Activated naive CD4-positive, alpha-beta T cell treated with Interleukin-2 at 50 U/mL for 16 hours (primary cell): Measurements from ENCODE around the gene TSSK2.
"Not testable (repeated sequence)": the region's sequence is repeated elsewhere in the genome, so short reads cannot be mapped to it uniquely, and the experiment has no call there.

Experiments used
- DNase-seq: peaks from one replicate; pipeline ENCODE4 v3.0.0-alpha.2; 2020

TSSK2 gene

GRCh38 chr22:19130959-19131684 lies at the start of gene TSSK2:
Gene TSSK2 (plus strand): TSS chr22:19131308. CDS start chr22:19131400, 92 bp downstream.
- DNase-seq = no peak

GRCh38 chr22:19081351-19081750 lies 49.8 kb upstream of the TSSK2 start:
- no peak for DNase-seq

- no peak for DNase-seq
Measured at GRCh38 chr22:19082101-19082500, 49.0 kb upstream of the TSSK2 start.

GRCh38 chr22:19082793-19083192 lies 48.3 kb upstream of the TSSK2 start:
- no peak for DNase-seq

GRCh38 chr22:19084126-19084525 lies 47.0 kb upstream of the TSSK2 start:
- DNase-seq = not testable (repeated sequence)

GRCh38 chr22:19084586-19084985 lies 46.5 kb upstream of the TSSK2 start:
- DNase-seq = not testable (repeated sequence)

- no peak for DNase-seq
Measured at GRCh38 chr22:19085233-19085718, 45.8 kb upstream of the TSSK2 start.

- no peak for DNase-seq
Measured at GRCh38 chr22:19086417-19086816, 44.7 kb upstream of the TSSK2 start.

- no peak for DNase-seq
Measured at GRCh38 chr22:19086896-19087295, 44.2 kb upstream of the TSSK2 start.

GRCh38 chr22:19088866-19089595 lies 42.1 kb upstream of the TSSK2 start:
- DNase-seq = no peak

- no peak for DNase-seq
Measured at GRCh38 chr22:19090183-19090582, 40.9 kb upstream of the TSSK2 start.

- no peak for DNase-seq
Measured at GRCh38 chr22:19090586-19091127, 40.5 kb upstream of the TSSK2 start.

GRCh38 chr22:19092725-19093124 lies 38.4 kb upstream of the TSSK2 start:
- no peak for DNase-seq

GRCh38 chr22:19094393-19094997 lies 36.6 kb upstream of the TSSK2 start:
- DNase-seq = no peak

GRCh38 chr22:19096555-19096954 lies 34.6 kb upstream of the TSSK2 start:
- no peak for DNase-seq

GRCh38 chr22:19097518-19097917 lies 33.6 kb upstream of the TSSK2 start:
- DNase-seq = no peak

GRCh38 chr22:19098157-19098556 lies 33.0 kb upstream of the TSSK2 start:
- no peak for DNase-seq

GRCh38 chr22:19103880-19104821 lies 27.0 kb upstream of the TSSK2 start:
- no peak for DNase-seq

- DNase-seq = no peak
Measured at GRCh38 chr22:19105456-19105855, 25.7 kb upstream of the TSSK2 start.

- peak; percentile 50 for DNase-seq
Measured at GRCh38 chr22:19105867-19106802, 25.0 kb upstream of the TSSK2 start.
